CD4-positive, alpha-beta T cell treated with Interleukin-15 for 4 hours (primary cell): ENCODE results near the gene ACAA1.
"Not testable (repeated sequence)": the region's sequence is repeated elsewhere in the genome, so short reads cannot be mapped to it uniquely, and the experiment has no call there.

Source experiments
- DNase-seq: peaks from one replicate; pipeline ENCODE4 v3.0.0-alpha.2; 2020; ENCODE audit warnings: low spot score

The ACAA1 gene

GRCh38 chr3:38101811-38102443 lies 35.0 kb downstream of the ACAA1 start:
- no peak for DNase-seq

- DNase-seq = no peak
These were observed 36.4 kb downstream of the ACAA1 start for GRCh38 chr3:38100498-38100897.

- no peak for DNase-seq
These were observed 37.4 kb downstream of the ACAA1 start for GRCh38 chr3:38099518-38099917.

- no peak for DNase-seq
These were observed 38.6 kb downstream of the ACAA1 start for GRCh38 chr3:38098376-38098723.

GRCh38 chr3:38097446-38098375 lies 39.2 kb downstream of the ACAA1 start:
- no peak for DNase-seq

- no peak for DNase-seq
These were observed 41.1 kb downstream of the ACAA1 start for GRCh38 chr3:38095669-38096483.

GRCh38 chr3:38094999-38095398 lies 41.9 kb downstream of the ACAA1 start:
- no peak for DNase-seq

- no peak for DNase-seq
These were observed 46.5 kb downstream of the ACAA1 start for GRCh38 chr3:38090453-38090852.

GRCh38 chr3:38089163-38089562 lies 47.8 kb downstream of the ACAA1 start:
- no peak for DNase-seq

GRCh38 chr3:38088126-38089078 lies 48.5 kb downstream of the ACAA1 start:
- no peak for DNase-seq

GRCh38 chr3:38087278-38087677 lies 49.6 kb downstream of the ACAA1 start:
- not testable (repeated sequence) for DNase-seq

- DNase-seq = no peak
These were observed 50.4 kb downstream of the ACAA1 start for GRCh38 chr3:38086496-38086895.

- DNase-seq = no peak
These were observed 51.0 kb downstream of the ACAA1 start for GRCh38 chr3:38085943-38086324.

- no peak for DNase-seq
These were observed 51.5 kb downstream of the ACAA1 start for GRCh38 chr3:38085311-38085942.

GRCh38 chr3:38084334-38085310 lies 52.3 kb downstream of the ACAA1 start:
- DNase-seq = no peak

GRCh38 chr3:38083871-38084333 lies 53.0 kb downstream of the ACAA1 start:
- no peak for DNase-seq

- DNase-seq = not testable (repeated sequence)
These were observed 53.7 kb downstream of the ACAA1 start for GRCh38 chr3:38083254-38083653.

- not testable (repeated sequence) for DNase-seq
These were observed 54.6 kb downstream of the ACAA1 start for GRCh38 chr3:38082296-38082695.

- DNase-seq = not testable (repeated sequence)
These were observed 59.9 kb downstream of the ACAA1 start for GRCh38 chr3:38077073-38077472.
